ENCODE measurements around the gene HELZ.

GRCh38 chr17:67053438-67054000, 191.5 kb downstream of the HELZ start:
- TF ChIP-seq CTCF (conservative IDR thresholded peaks at IDR 0.05; ENCODE audit: low read depth, low read length), result no peak
- no peak for TF ChIP-seq EZH2 (IDR thresholded peaks at IDR 0.05; ENCODE audit: low read length, unreplicated experiment)
- no peak for TF ChIP-seq EZH2phosphoT487 (IDR thresholded peaks at IDR 0.05; ENCODE audit: borderline replicate concordance, low read length)

All from PC-3 (cell line).